Endothelial cell of umbilical vein (primary cell): ENCODE measurements around the gene NCKAP5. TPM values are rescaled to one million over a fixed set of nuclear protein-coding genes. Genes with fewer than 3 reads are reported as not detected.

Experiments used
- BruUV-seq: library from RNA; stranded (reverse); fragments of 400-500 nt; replicated peaks from 2 replicates; lab custom pipeline; 2021; lab: Mats Ljungman, UMichigan
- CTCF ChIA-PET: fragments of 300-600, 350-600 bp; sonication (Branson Sonifier 250); formaldehyde crosslinking; loops from one replicate; lab custom pipeline; 2021; ENCODE audit warnings: antibody characterized with exemption, inconsistent platforms; lab: Charles Lee
- POLR2A ChIA-PET: fragments of 300-600, 350-600 bp; sonication (Branson Sonifier 250); formaldehyde crosslinking; loops from one replicate; lab custom pipeline; 2021; ENCODE audit warnings: antibody characterized with exemption, inconsistent platforms; lab: Charles Lee
- DNase-seq: peaks from one replicate; pipeline ENCODE4 v3.0.0-alpha.2; 2011; ENCODE audit warnings: low read depth, low spot score
- FAIRE-seq: peaks from 2 replicates; lab custom pipeline; 2011; peaks lifted over from hg19 to GRCh38; lab: Jason Lieb, UNC
- H2AFZ ChIP-seq: 2 replicates; pipeline ENCODE4 v1.6.0; 2012; ENCODE audit warnings: low read depth, low read length, control low read depth, inconsistent platforms
- H3K27ac ChIP-seq: 2 replicates; pipeline ENCODE4 v1.5.1; 2011; ENCODE audit warnings: low read depth, mild to moderate bottlenecking, control low read depth, low read length, moderate library complexity; ENCODE audit not compliant: insufficient read depth
- H3K27me3 ChIP-seq, 2 experiments: 2 replicates each; pipeline versions ENCODE4 v1.6.0 to v1.6.1; 2011; ENCODE audit warnings: low read length in 2 of 2, mixed read lengths in 1 of 2; ENCODE audit not compliant: control insufficient read depth in 2 of 2, insufficient read depth in 2 of 2
- H3K36me3 ChIP-seq, 2 experiments: 2 replicates in 1 of 2; 3 replicates in 1 of 2; pipeline ENCODE4 v1.5.1; 2011; ENCODE audit warnings: low read length in 2 of 2, mild to moderate bottlenecking in 1 of 2, moderate library complexity in 1 of 2; ENCODE audit not compliant: control insufficient read depth in 2 of 2, insufficient read depth in 2 of 2; ENCODE audit errors: extremely low read depth in 1 of 2
- H3K4me1 ChIP-seq: 3 replicates; pipeline ENCODE4 v1.5.1; 2011; ENCODE audit warnings: mild to moderate bottlenecking, low read length; ENCODE audit not compliant: control insufficient read depth, insufficient read depth; ENCODE audit errors: extremely low read depth
- H3K4me2 ChIP-seq: 2 replicates; pipeline ENCODE4 v1.6.1; 2011; ENCODE audit warnings: low read length, control low read depth, mixed read lengths; ENCODE audit not compliant: insufficient read depth
- H3K4me3 ChIP-seq, 3 experiments: fragments of 200-600 bp in 1 of 3; sonication (generic), shearing (Covaris generic) in 1 of 3; replicated peaks in 1 of 3; 2 replicates each; pipeline ENCODE4 v1.5.1; 2011 to 2016; ENCODE audit warnings: control low read depth in 3 of 3, low read length in 3 of 3, mild to moderate bottlenecking in 2 of 3, inconsistent platforms in 1 of 3, low read depth in 1 of 3, moderate library complexity in 1 of 3; ENCODE audit not compliant: insufficient read depth in 1 of 3
- H3K79me2 ChIP-seq: 2 replicates; pipeline ENCODE4 v1.6.0; 2012; ENCODE audit warnings: low read length, inconsistent platforms; ENCODE audit not compliant: control insufficient read depth, insufficient read depth
- H3K9ac ChIP-seq: replicated peaks from 2 replicates; pipeline ENCODE3; 2011; ENCODE audit warnings: low read length, control low read depth; ENCODE audit not compliant: insufficient read depth; ENCODE audit errors: extremely low read depth
- H3K9me1 ChIP-seq: replicated peaks from 3 replicates; pipeline ENCODE4 v1.6.0; 2011; ENCODE audit warnings: mild to moderate bottlenecking, low read length; ENCODE audit not compliant: control insufficient read depth, insufficient read depth; ENCODE audit errors: extremely low read depth
- H3K9me3 ChIP-seq: replicated peaks from 2 replicates; pipeline ENCODE4 v1.5.1; 2012; ENCODE audit warnings: low read length, inconsistent platforms; ENCODE audit not compliant: control insufficient read depth, insufficient read depth
- H4K20me1 ChIP-seq: replicated peaks from 2 replicates; pipeline ENCODE3; 2011; ENCODE audit warnings: mild to moderate bottlenecking, low read length; ENCODE audit not compliant: control insufficient read depth, insufficient read depth; ENCODE audit errors: extremely low read depth
- EZH2 ChIP-seq: IDR thresholded peaks from 2 replicates; pipeline ENCODE4 v1.6.1; 2012; ENCODE audit warnings: borderline replicate concordance, low read depth, mild to moderate bottlenecking, moderate library complexity, low read length, inconsistent platforms; ENCODE audit not compliant: severe bottlenecking
- FOS ChIP-seq: IDR thresholded peaks from 2 replicates; pipeline ENCODE4 v1.6.1; 2011; ENCODE audit warnings: mild to moderate bottlenecking, low read length, moderate library complexity, borderline replicate concordance; ENCODE audit not compliant: insufficient read depth
- GATA2 ChIP-seq: IDR thresholded peaks from 2 replicates; pipeline ENCODE4 v1.7.0; 2011; ENCODE audit warnings: low read depth, mild to moderate bottlenecking, moderate library complexity, mixed read lengths, low read length; ENCODE audit not compliant: insufficient read length, insufficient read depth
- JUN ChIP-seq: IDR thresholded peaks from 2 replicates; pipeline ENCODE4 v1.6.1; 2011; ENCODE audit warnings: borderline replicate concordance, low read depth; ENCODE audit not compliant: insufficient read length, insufficient read depth
- MYC ChIP-seq: IDR thresholded peaks from one replicate; pipeline ENCODE4 v1.6.1; 2011; ENCODE audit warnings: mild to moderate bottlenecking, low read depth, low read length
- POLR2A ChIP-seq: IDR thresholded peaks from 2 replicates; pipeline ENCODE4 v1.6.1; 2012; ENCODE audit warnings: low read depth, mild to moderate bottlenecking, control low read depth, low read length
- POLR2AphosphoS5 ChIP-seq: IDR thresholded peaks from 2 replicates; pipeline ENCODE4 v1.6.1; 2012; ENCODE audit warnings: low read depth, mild to moderate bottlenecking, control low read depth, low read length, moderate library complexity; ENCODE audit not compliant: insufficient read depth
- dilution Hi-C: fragments of 300-500 bp; cut with MboI; formaldehyde crosslinking; loops from one replicate; pipeline ENCODE4 v1.15.0; 2019; ENCODE audit warnings: low sequenced_read_pairs; ENCODE audit not compliant: extremely low pct_ligation_motif_present
- intact Hi-C: fragments of 100-400 bp; cut with micrococcal nuclease; formaldehyde crosslinking; loops from one replicate; pipeline ENCODE4 v1.10.0; 2022
- polyA plus RNA-seq, 4 experiments: library from polyadenylated mRNA; depleted of rRNA in 3 of 4; stranded (reverse) in 3 of 4; unstranded in 1 of 4; fragments of >200 nt; gene quantifications; 2 replicates each; pipeline versions ENCODE4 v1.2.1 to v1.2.3, GENCODE V29; 2011 to 2012; ENCODE audit warnings: missing spikeins in 1 of 4
- total RNA-seq: library from RNA; stranded (reverse); gene quantifications from 2 replicates; pipeline ENCODE4 v1.2.3, GENCODE V29; 2021
- TF ChIP-seq, protein P1 (sequence below): IDR thresholded peaks from 2 replicates; pipeline ENCODE4 v1.6.1; 2011; ENCODE audit not compliant: insufficient read depth, insufficient read length
- TF ChIP-seq, protein P2 (sequence below), 2 donors: IDR thresholded peaks; 1 replicate in 1 of 2; 2 replicates in 1 of 2; pipeline ENCODE4 v1.5.1; 2011; ENCODE audit warnings: low read length in 2 of 2, mild to moderate bottlenecking in 2 of 2, moderate library complexity in 2 of 2, control low read depth in 1 of 2, inconsistent platforms in 1 of 2, low read depth in 1 of 2; ENCODE audit not compliant: insufficient read depth in 1 of 2; ENCODE audit errors: extremely low read depth in 1 of 2

NCKAP5 gene
- total and polyA plus RNA-seq, 2 donors (not counting 3 experiments of a cell fraction or from before 2014, with no cell fraction given), result 0.47 to 3.3 TPM

DNA sequence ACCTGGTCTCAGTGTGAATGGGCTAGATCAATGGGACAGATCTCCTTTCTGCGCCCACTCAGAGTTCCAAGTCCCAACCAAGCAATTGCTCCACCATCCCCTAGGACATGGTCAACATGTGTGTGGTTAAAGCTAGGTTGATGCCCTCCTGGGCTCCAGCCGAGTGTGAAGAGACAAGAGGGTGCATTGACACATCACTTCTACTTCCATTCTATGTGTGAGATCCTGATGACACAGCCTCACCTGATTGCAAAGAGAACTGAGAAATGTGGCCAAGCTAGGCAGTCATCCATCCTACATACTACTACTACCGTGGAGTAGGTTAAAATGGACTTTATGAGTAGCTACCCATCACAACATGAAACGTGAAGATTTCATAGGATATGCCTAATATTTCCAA, 106.8 kb downstream of the NCKAP5 start:
- Histone ChIP-seq H4K20me1 (no peaks in the 10 kb centered on the region), H2AFZ (no peak overlapping the region), H3K9me1 (no peaks in the 10 kb centered on the region), H3K79me2 (no peaks in the 10 kb centered on the region), H3K27me3 (no peaks in the 10 kb centered on the region), H3K4me2 (no peak overlapping the region), H3K9me3 (no peaks in the 10 kb centered on the region), H3K9ac (no peak overlapping the region), H3K27ac (no peak overlapping the region), H3K4me3 (no peak overlapping the region), H3K36me3 (no peaks in the 10 kb centered on the region), H3K4me1 (no peaks in the 10 kb centered on the region)
- FAIRE-seq (no peak), DNase-seq (no peak)
- dilution Hi-C loops, result no loop called here
- ChIA-PET CTCF (interaction anchor here (1.1 kb wide), 1 partner anchor 914 kb away, joined by 3 read pairs; no protein-coding TSS in a partner anchor), POLR2A (no interaction called here)
- no peak for TF ChIP-seq EZH2
- TF ChIP-seq MYC, result no peak
- TF ChIP-seq FOS, result no peak
- TF ChIP-seq, protein P1, sequence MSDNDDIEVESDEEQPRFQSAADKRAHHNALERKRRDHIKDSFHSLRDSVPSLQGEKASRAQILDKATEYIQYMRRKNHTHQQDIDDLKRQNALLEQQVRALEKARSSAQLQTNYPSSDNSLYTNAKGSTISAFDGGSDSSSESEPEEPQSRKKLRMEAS, result no peak
- TF ChIP-seq, protein P2, sequence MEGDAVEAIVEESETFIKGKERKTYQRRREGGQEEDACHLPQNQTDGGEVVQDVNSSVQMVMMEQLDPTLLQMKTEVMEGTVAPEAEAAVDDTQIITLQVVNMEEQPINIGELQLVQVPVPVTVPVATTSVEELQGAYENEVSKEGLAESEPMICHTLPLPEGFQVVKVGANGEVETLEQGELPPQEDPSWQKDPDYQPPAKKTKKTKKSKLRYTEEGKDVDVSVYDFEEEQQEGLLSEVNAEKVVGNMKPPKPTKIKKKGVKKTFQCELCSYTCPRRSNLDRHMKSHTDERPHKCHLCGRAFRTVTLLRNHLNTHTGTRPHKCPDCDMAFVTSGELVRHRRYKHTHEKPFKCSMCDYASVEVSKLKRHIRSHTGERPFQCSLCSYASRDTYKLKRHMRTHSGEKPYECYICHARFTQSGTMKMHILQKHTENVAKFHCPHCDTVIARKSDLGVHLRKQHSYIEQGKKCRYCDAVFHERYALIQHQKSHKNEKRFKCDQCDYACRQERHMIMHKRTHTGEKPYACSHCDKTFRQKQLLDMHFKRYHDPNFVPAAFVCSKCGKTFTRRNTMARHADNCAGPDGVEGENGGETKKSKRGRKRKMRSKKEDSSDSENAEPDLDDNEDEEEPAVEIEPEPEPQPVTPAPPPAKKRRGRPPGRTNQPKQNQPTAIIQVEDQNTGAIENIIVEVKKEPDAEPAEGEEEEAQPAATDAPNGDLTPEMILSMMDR (IDR thresholded peaks at IDR 0.05; ENCODE audit: extremely low read depth in 1 of 2, insufficient read depth in 1 of 2, low read depth in 1 of 2, low read length in 2 of 2), result no peak
- no peak for TF ChIP-seq POLR2AphosphoS5
- no peak for TF ChIP-seq JUN
- TF ChIP-seq POLR2A, result no peak
- no peak for TF ChIP-seq GATA2
- no TSS peak for BruUV-seq
- intact Hi-C loops, result no loop called here
